PC-3 (cell line): ENCODE data around the gene RAB12. TPM values are rescaled to one million over a fixed set of nuclear protein-coding genes. Genes with fewer than 3 reads are reported as not detected.

Source experiments
- ATAC-seq: fragments of 200-7000 bp; cut with Tn5 transposase; 2 replicates; pipeline ENCODE4 v1.9.1; 2020; ENCODE audit warnings: mild to moderate bottlenecking, moderate library complexity
- BruUV-seq: library from RNA; stranded (reverse); fragments of 400-500 nt; replicated peaks from 2 replicates; lab custom pipeline; 2021; lab: Mats Ljungman, UMichigan
- CTCF ChIA-PET: fragments of 300-600 bp; sonication (Branson Sonifier 250); formaldehyde crosslinking; loops from one replicate; lab custom pipeline; 2022; ENCODE audit warnings: antibody characterized with exemption; lab: Charles Lee
- POLR2A ChIA-PET: fragments of 300-600 bp; sonication (Branson Sonifier 250); formaldehyde crosslinking; loops from one replicate; lab custom pipeline; 2022; ENCODE audit warnings: antibody characterized with exemption; ENCODE audit not compliant: unreplicated experiment; lab: Charles Lee
- DNase-seq: peaks from one replicate; pipeline ENCODE4 v3.0.0-alpha.2; 2015
- H2AFZ ChIP-seq: fragments of 300-600 bp; sonication (generic); 2 replicates; pipeline ENCODE4 v1.6.0; 2016; ENCODE audit warnings: antibody characterized with exemption, low read length
- H3F3A ChIP-seq: fragments of 300-600 bp; sonication (generic); one replicate; pipeline ENCODE4 v1.6.0; 2017; ENCODE audit warnings: antibody characterized with exemption, low read length, control low read depth, mild to moderate bottlenecking; ENCODE audit not compliant: unreplicated experiment
- H3K27ac ChIP-seq: fragments of 300-600 bp; sonication (generic); 2 replicates; pipeline ENCODE4 v1.5.1; 2016; ENCODE audit warnings: mild to moderate bottlenecking, low read length
- H3K27me3 ChIP-seq: fragments of 300-600 bp; sonication (generic); 2 replicates; pipeline ENCODE4 v1.6.1; 2016; ENCODE audit warnings: low read length, mixed read lengths
- H3K36me3 ChIP-seq: fragments of 300-600 bp; sonication (generic); 2 replicates; pipeline ENCODE4 v1.6.1; 2016; ENCODE audit warnings: low read depth, mixed run types, low read length, mixed read lengths
- H3K4me1 ChIP-seq: fragments of 300-600 bp; sonication (generic); 2 replicates; pipeline ENCODE4 v1.5.1; 2016; ENCODE audit warnings: low read length; ENCODE audit not compliant: insufficient read depth
- H3K4me2 ChIP-seq: fragments of 300-600 bp; sonication (generic); 2 replicates; pipeline ENCODE4 v1.6.0; 2016; ENCODE audit warnings: low read length
- H3K4me3 ChIP-seq: fragments of 300-600 bp; sonication (generic); 2 replicates; pipeline ENCODE4 v1.5.1; 2016; ENCODE audit warnings: mild to moderate bottlenecking, low read length, mixed read lengths
- H3K79me2 ChIP-seq: fragments of 300-600 bp; sonication (generic); 2 replicates; pipeline ENCODE4 v1.6.1; 2017; ENCODE audit warnings: low read length, mixed read lengths
- H3K9ac ChIP-seq: fragments of 300-600 bp; sonication (generic); 2 replicates; pipeline ENCODE4 v1.6.0; 2016; ENCODE audit warnings: mild to moderate bottlenecking, low read length
- H3K9me2 ChIP-seq: fragments of 300-600 bp; sonication (generic); replicated peaks from 2 replicates; pipeline ENCODE4 v1.6.1; 2016; ENCODE audit warnings: mixed run types, low read length, mixed read lengths
- H3K9me3 ChIP-seq: fragments of 300-600 bp; sonication (generic); 2 replicates; pipeline ENCODE4 v1.6.1; 2016; ENCODE audit warnings: low read length, mixed read lengths
- H4K20me1 ChIP-seq: fragments of 300-600 bp; sonication (generic); 2 replicates; pipeline ENCODE4 v1.6.1; 2016; ENCODE audit warnings: low read length, mixed read lengths
- EZH2 ChIP-seq: fragments of 300-600 bp; sonication (generic); IDR thresholded peaks from one replicate; pipeline ENCODE4 v1.6.1; 2017; ENCODE audit warnings: antibody characterized with exemption, mild to moderate bottlenecking, low read length; ENCODE audit not compliant: unreplicated experiment
- EZH2phosphoT487 ChIP-seq: fragments of 300-600 bp; sonication (generic); IDR thresholded peaks from 2 replicates; pipeline ENCODE4 v1.6.1; 2018; ENCODE audit warnings: mild to moderate bottlenecking, antibody characterized with exemption, low read length, borderline replicate concordance
- intact Hi-C: fragments of 100-400 bp; cut with micrococcal nuclease; formaldehyde crosslinking; loops from 2 replicates; pipeline ENCODE4 v1.9.0; 2023
- total RNA-seq: library from RNA; depleted of rRNA; stranded (reverse); fragments of >200 nt; gene quantifications from 2 replicates; pipeline ENCODE4 v1.2.3, GENCODE V29; 2014
- TF ChIP-seq, protein P1 (sequence below): fragments of 300-600 bp; sonication (generic); conservative IDR thresholded peaks from 2 replicates; pipeline ENCODE4 v1.5.1; 2017; ENCODE audit warnings: antibody characterized with exemption, low read depth, mild to moderate bottlenecking, low read length

Gene RAB12
- total RNA-seq, 1 experiment from 2014 or later, result 50.9 TPM

DNA sequence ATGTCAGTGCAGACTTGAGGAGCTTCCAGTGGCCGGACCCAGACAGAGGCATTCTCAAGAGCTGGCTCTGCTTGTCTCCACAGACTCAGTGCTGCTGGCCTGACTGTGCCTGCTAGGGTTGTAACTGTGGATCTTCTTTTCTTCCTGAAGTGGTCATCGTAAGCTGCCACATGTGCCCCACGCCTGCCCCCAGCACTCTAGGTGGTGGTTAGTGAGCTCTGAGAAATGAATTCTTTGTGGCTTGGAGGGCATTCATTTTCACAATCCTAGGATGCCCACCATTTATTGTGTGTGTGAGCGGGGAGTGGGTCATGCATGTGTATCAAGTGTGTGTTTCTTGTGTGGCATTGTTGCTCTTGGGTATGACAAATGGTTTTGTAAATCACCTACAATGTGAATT is 23.1 kb downstream of the RAB12 start:
- Histone ChIP-seq H3K4me2 (no peak overlapping the region), H2AFZ (no peak overlapping the region), H3K27ac (no peak overlapping the region), H3K36me3 (peaks cover 43% of the 10 kb centered on the region), H3F3A (no peaks in the 10 kb centered on the region), H3K9me3 (no peaks in the 10 kb centered on the region), H3K27me3 (no peaks in the 10 kb centered on the region), H3K4me3 (no peak overlapping the region), H3K9ac (no peak overlapping the region), H3K9me2 (no peaks in the 10 kb centered on the region), H4K20me1 (no peaks in the 10 kb centered on the region), H3K79me2 (peaks cover 22% of the 10 kb centered on the region), H3K4me1 (no peaks in the 10 kb centered on the region)
- TF ChIP-seq EZH2phosphoT487, result no peak
- TF ChIP-seq, protein P1, sequence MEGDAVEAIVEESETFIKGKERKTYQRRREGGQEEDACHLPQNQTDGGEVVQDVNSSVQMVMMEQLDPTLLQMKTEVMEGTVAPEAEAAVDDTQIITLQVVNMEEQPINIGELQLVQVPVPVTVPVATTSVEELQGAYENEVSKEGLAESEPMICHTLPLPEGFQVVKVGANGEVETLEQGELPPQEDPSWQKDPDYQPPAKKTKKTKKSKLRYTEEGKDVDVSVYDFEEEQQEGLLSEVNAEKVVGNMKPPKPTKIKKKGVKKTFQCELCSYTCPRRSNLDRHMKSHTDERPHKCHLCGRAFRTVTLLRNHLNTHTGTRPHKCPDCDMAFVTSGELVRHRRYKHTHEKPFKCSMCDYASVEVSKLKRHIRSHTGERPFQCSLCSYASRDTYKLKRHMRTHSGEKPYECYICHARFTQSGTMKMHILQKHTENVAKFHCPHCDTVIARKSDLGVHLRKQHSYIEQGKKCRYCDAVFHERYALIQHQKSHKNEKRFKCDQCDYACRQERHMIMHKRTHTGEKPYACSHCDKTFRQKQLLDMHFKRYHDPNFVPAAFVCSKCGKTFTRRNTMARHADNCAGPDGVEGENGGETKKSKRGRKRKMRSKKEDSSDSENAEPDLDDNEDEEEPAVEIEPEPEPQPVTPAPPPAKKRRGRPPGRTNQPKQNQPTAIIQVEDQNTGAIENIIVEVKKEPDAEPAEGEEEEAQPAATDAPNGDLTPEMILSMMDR, result no peak
- TF ChIP-seq EZH2, result no peak
- DNase-seq (no peak), ATAC-seq (no peak)
- no TSS peak for BruUV-seq
- ChIA-PET POLR2A (no interaction called here), CTCF (no interaction called here)
- intact Hi-C loops, result no loop called here

DNA sequence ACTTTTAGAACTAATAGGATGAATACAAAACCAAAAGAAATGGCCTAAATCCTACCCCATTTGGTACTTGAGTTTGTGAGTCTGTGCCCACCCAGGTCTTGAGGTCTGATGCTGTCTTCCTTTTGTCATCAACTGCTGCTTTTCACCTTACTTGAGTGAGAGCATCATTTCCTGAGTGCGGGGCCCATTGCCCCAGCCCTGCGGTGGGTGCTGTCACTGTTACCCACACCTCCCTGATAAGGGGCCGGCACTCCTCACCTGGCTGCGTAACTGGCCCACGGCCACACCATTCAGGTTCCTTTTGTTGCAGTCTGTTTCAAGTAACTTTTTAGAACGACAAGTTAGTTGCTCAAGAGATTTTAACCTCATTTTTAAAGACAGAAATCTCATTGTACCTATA is 25.3 kb downstream of the RAB12 start:
- POLR2A ChIA-PET, result no interaction called here
- BruUV-seq, result no TSS peak

DNA sequence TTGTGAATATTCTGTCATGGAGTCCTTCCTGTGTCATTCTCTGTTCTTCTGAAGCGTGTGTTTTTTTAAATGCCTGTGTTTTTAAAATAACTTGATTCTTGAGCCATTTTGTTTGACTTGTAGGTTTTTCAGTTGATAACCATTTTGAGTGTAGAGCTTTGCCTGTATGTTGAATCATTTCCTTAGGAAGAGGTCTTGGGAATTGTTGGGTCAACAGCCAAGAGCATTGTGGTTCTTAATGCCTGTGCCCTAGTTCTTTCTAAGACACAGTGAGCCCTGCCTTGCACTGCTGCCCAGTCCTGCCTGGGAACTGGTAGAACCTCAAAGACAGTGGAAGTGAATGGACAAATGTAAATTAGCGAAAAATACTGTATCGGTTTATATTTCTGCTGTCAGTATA is 25.9 kb downstream of the RAB12 start:
- no peak for DNase-seq
- BruUV-seq, result no TSS peak
- no peak overlapping the region for H3K27ac ChIP-seq
- no peak; the same call in 1 of the 2 replicates for ATAC-seq
- intact Hi-C loops, result no loop called here
- H3K9ac ChIP-seq, result no peak overlapping the region
- no peaks in the 10 kb centered on the region for H3K27me3 ChIP-seq
- H3F3A ChIP-seq, result no peaks in the 10 kb centered on the region
- no peak overlapping the region for H3K4me3 ChIP-seq
- ChIA-PET CTCF (no interaction called here), POLR2A (no interaction called here)
- H3K4me2 ChIP-seq, result no peak overlapping the region
- no peaks in the 10 kb centered on the region for H3K9me3 ChIP-seq
- H3K79me2 ChIP-seq, result peaks cover 7% of the 10 kb centered on the region; the same call in 1 of the 2 replicates
- H2AFZ ChIP-seq, result no peak overlapping the region
- H4K20me1 ChIP-seq, result no peaks in the 10 kb centered on the region
- H3K4me1 ChIP-seq, result no peaks in the 10 kb centered on the region
- no peak for TF ChIP-seq EZH2phosphoT487
- H3K9me2 ChIP-seq, result no peaks in the 10 kb centered on the region
- peaks cover 54% of the 10 kb centered on the region for H3K36me3 ChIP-seq

More for the DNA sequence above, 25.3 kb downstream of the RAB12 start:
- intact Hi-C loops, result no loop called here
- ATAC-seq, result no peak
- no peaks in the 10 kb centered on the region for H4K20me1 ChIP-seq
- no peak for TF ChIP-seq EZH2phosphoT487
- TF ChIP-seq EZH2, result no peak
- TF ChIP-seq, protein P1, result no peak
- no peak overlapping the region for H2AFZ ChIP-seq
- CTCF ChIA-PET, result no interaction called here
- peaks cover 49% of the 10 kb centered on the region for H3K36me3 ChIP-seq
- DNase-seq, result no peak
- H3K79me2 ChIP-seq, result peaks cover 12% of the 10 kb centered on the region; the same call in 1 of the 2 replicates
- no peak overlapping the region for H3K27ac ChIP-seq
- no peaks in the 10 kb centered on the region for H3K9me3 ChIP-seq
- H3K4me3 ChIP-seq, result no peak overlapping the region
- H3F3A ChIP-seq, result no peaks in the 10 kb centered on the region
- H3K27me3 ChIP-seq, result no peaks in the 10 kb centered on the region
- no peaks in the 10 kb centered on the region for H3K4me1 ChIP-seq
- no peaks in the 10 kb centered on the region for H3K9me2 ChIP-seq
- H3K9ac ChIP-seq, result no peak overlapping the region
- no peak overlapping the region for H3K4me2 ChIP-seq
